Fibroblast of lung (primary cell): ENCODE results near the gene DLEU7. TPM values are rescaled to one million over a fixed set of nuclear protein-coding genes. Genes with fewer than 3 reads are reported as not detected.

Experiments
- DNase-seq, 2 donors: peaks; one replicate each; pipeline versions ENCODE4 v3.0.0 to v3.0.0-alpha.2; 2010; ENCODE audit warnings: low read depth in 2 of 2
- H2AFZ ChIP-seq: 2 replicates; pipeline ENCODE4 v1.5.1; 2012; ENCODE audit warnings: low read length, control low read depth, inconsistent platforms
- H3K27ac ChIP-seq: 2 replicates; pipeline ENCODE4 v1.5.1; 2011; ENCODE audit warnings: low read length, control low read depth; ENCODE audit not compliant: insufficient read depth
- H3K27me3 ChIP-seq: 2 replicates; pipeline ENCODE4 v1.5.1; 2011; ENCODE audit warnings: mild to moderate bottlenecking, low read length; ENCODE audit not compliant: control insufficient read depth, insufficient read depth
- H3K36me3 ChIP-seq: 2 replicates; pipeline ENCODE4 v1.5.1; 2011; ENCODE audit warnings: low read length; ENCODE audit not compliant: control insufficient read depth, insufficient read depth
- H3K4me1 ChIP-seq: 2 replicates; pipeline ENCODE4 v1.5.1; 2011; ENCODE audit warnings: low read length; ENCODE audit not compliant: control insufficient read depth, insufficient read depth; ENCODE audit errors: extremely low read depth
- H3K4me2 ChIP-seq: 2 replicates; pipeline ENCODE4 v1.5.1; 2011; ENCODE audit warnings: low read length, control low read depth; ENCODE audit not compliant: insufficient read depth; ENCODE audit errors: extremely low read depth
- H3K4me3 ChIP-seq, 4 experiments: fragments of 200-600 bp in 1 of 4; sonication (generic) in 1 of 4; replicated peaks in 1 of 4; 2 replicates each; pipeline ENCODE4 v1.5.1; 2011 to 2016; ENCODE audit warnings: low read length in 4 of 4, low read depth in 3 of 4, mild to moderate bottlenecking in 3 of 4, control low read depth in 2 of 4, inconsistent platforms in 1 of 4, mixed read lengths in 1 of 4; ENCODE audit not compliant: insufficient read depth in 1 of 4; ENCODE audit errors: control extremely low read depth in 1 of 4
- H3K79me2 ChIP-seq: 2 replicates; pipeline ENCODE4 v1.5.1; 2012; ENCODE audit warnings: mild to moderate bottlenecking, low read length, inconsistent platforms; ENCODE audit not compliant: control insufficient read depth, insufficient read depth
- H3K9ac ChIP-seq: 2 replicates; pipeline ENCODE4 v1.5.1; 2011; ENCODE audit warnings: mild to moderate bottlenecking, low read length, control low read depth; ENCODE audit not compliant: insufficient read depth
- H3K9me3 ChIP-seq: 2 replicates; pipeline ENCODE4 v1.5.1; 2012; ENCODE audit warnings: low read depth, low read length; ENCODE audit not compliant: control insufficient read depth, insufficient read depth
- H4K20me1 ChIP-seq: 2 replicates; pipeline ENCODE4 v1.5.1; 2011; ENCODE audit warnings: low read length; ENCODE audit not compliant: control insufficient read depth, insufficient read depth; ENCODE audit errors: extremely low read depth
- EZH2 ChIP-seq: IDR thresholded peaks from 2 replicates; pipeline ENCODE4 v1.5.1; 2012; ENCODE audit warnings: low read length, control low read depth, mild to moderate bottlenecking; ENCODE audit errors: missing control alignments
- polyA plus RNA-seq, 2 donors: library from polyadenylated mRNA; depleted of rRNA in 1 of 2; stranded (reverse) in 1 of 2; unstranded in 1 of 2; fragments of >200 nt; gene quantifications; 2 replicates each; pipeline ENCODE4 v1.2.1, GENCODE V29; 2011 to 2012; ENCODE audit warnings: missing spikeins in 1 of 2
- total RNA-seq: library from RNA; depleted of rRNA; stranded (reverse); fragments of >200 nt; gene quantifications from 2 replicates; pipeline ENCODE4 v1.2.1, GENCODE V29; 2014
- TF ChIP-seq, protein P1 (sequence below), 2 donors: IDR thresholded peaks in 1 of 2; conservative IDR thresholded peaks in 1 of 2; 1 replicate in 1 of 2; 2 replicates in 1 of 2; pipeline ENCODE4 v1.5.1; 2011 to 2012; ENCODE audit warnings: low read length in 2 of 2, control low read depth in 1 of 2, inconsistent platforms in 1 of 2, low read depth in 1 of 2, mild to moderate bottlenecking in 1 of 2

DLEU7 gene
- total and polyA plus RNA-seq, 2 donors (not counting 1 experiment from before 2014, with no cell fraction given): not detected

DNA sequence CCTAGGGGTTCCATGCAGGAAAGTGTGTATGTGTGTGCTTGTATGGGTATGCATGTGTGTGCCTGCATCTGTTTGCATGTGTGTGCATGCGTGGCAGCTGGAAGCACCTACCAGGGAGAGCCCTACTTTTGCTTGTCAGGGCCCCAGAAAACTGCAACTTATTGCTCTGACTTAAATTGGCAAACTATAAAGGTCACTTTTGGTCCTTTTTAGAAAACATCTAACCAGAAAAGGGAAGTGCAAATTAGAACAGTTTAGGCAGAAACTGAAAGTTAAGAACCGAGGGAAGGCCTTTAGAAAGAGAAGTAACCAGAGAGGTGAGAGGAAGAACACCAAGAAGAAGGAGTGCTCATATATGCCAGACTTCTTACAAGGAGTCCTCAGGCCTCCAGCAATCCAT, 32.5 kb downstream of the DLEU7 start:
- no peaks in the 10 kb centered on the region for H3K27me3 ChIP-seq
- no peaks in the 10 kb centered on the region for H3K79me2 ChIP-seq
- no peaks in the 10 kb centered on the region for H4K20me1 ChIP-seq
- TF ChIP-seq EZH2: no peak
- TF ChIP-seq, protein P1, sequence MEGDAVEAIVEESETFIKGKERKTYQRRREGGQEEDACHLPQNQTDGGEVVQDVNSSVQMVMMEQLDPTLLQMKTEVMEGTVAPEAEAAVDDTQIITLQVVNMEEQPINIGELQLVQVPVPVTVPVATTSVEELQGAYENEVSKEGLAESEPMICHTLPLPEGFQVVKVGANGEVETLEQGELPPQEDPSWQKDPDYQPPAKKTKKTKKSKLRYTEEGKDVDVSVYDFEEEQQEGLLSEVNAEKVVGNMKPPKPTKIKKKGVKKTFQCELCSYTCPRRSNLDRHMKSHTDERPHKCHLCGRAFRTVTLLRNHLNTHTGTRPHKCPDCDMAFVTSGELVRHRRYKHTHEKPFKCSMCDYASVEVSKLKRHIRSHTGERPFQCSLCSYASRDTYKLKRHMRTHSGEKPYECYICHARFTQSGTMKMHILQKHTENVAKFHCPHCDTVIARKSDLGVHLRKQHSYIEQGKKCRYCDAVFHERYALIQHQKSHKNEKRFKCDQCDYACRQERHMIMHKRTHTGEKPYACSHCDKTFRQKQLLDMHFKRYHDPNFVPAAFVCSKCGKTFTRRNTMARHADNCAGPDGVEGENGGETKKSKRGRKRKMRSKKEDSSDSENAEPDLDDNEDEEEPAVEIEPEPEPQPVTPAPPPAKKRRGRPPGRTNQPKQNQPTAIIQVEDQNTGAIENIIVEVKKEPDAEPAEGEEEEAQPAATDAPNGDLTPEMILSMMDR (conservative IDR thresholded peaks at IDR 0.05 in 1 of 2, IDR thresholded peaks at IDR 0.05 in 1 of 2; ENCODE audit: low read depth in 1 of 2, low read length in 2 of 2): no peak
- no peaks in the 10 kb centered on the region for H3K4me1 ChIP-seq
- H3K27ac ChIP-seq: no peak overlapping the region
- no peak overlapping the region for H3K4me3 ChIP-seq
- no peaks in the 10 kb centered on the region for H3K9me3 ChIP-seq
- H3K36me3 ChIP-seq: no peaks in the 10 kb centered on the region
- H2AFZ ChIP-seq: no peak overlapping the region
- H3K4me2 ChIP-seq: no peak overlapping the region
- H3K9ac ChIP-seq: no peak overlapping the region
- no peak for DNase-seq

DNA sequence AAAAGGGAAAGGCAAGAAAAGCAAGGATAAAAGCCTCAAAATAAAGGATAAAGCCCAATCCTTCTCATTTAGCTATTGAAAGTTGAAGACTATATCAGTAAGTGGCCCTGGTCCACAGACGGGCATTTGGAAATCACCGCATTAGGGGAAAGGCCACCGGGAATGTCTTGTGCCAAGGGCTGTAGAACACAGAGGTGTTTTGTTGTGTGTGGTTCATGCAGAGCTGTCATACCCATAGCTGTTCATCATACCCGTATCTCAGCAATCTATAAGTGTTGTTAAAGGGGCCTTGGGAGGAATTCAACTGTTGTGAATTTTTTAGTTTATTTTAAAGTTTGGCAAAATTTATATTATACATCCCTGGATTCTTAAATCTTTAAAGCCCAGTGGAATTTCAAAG, 33.0 kb downstream of the DLEU7 start:
- no peak for DNase-seq
- Histone ChIP-seq H3K79me2 (no peaks in the 10 kb centered on the region), H3K4me3 (no peak overlapping the region), H3K27ac (no peak overlapping the region), H2AFZ (no peak overlapping the region), H3K9me3 (no peaks in the 10 kb centered on the region), H3K9ac (no peak overlapping the region), H4K20me1 (no peaks in the 10 kb centered on the region), H3K27me3 (no peaks in the 10 kb centered on the region), H3K36me3 (no peaks in the 10 kb centered on the region), H3K4me1 (no peaks in the 10 kb centered on the region), H3K4me2 (no peak overlapping the region)
- TF ChIP-seq EZH2: no peak
- TF ChIP-seq, protein P1 (conservative IDR thresholded peaks at IDR 0.05 in 1 of 2, IDR thresholded peaks at IDR 0.05 in 1 of 2; ENCODE audit: low read depth in 1 of 2, low read length in 2 of 2): no peak

DNA sequence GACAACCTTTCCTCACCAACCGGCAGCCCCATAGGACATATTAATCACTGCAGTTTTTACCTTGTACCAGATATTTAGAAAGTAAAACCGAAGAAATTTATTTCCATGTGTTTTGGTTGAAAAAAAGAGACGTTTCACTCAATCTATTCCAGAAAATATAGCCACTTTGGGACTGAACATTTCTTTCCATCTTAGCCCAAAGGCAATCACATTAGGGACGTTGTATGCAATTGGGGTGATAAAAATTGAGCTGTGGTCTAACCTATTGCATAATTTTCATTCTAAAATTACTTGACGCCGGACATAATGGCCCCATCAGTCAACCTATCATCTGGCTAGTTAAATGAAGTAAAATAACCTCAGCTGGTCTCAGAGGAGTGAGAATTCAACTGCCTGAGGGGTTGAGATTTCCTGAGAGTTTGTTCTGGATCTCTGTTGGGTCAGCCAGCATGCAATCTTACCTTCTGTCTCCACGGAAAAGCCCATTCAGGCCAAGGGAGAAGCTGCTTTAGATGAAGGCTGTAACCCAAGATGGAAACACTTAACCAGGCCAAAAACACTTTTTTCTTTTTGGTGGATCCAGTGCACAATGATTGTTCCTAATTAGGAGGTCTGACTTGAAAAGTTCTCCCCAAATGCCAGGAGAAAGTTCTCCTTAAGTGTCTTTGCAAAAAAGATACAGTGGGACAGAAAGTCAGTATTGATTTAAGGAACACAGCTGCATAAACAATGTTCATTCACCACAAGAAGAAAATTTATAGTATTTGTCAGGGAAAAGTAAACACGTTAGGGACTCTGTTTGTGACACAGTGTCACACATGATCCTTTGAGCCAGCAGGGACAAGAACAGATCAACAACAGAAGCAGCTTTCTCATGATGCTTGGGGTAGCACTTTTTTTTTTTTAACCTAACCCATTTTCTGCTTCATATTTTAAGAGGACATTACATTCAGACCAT, 34.1 kb downstream of the DLEU7 start:
- Histone ChIP-seq H3K27me3 (no peaks in the 10 kb centered on the region), H3K36me3 (no peaks in the 10 kb centered on the region), H4K20me1 (no peaks in the 10 kb centered on the region), H3K9ac (no peak overlapping the region), H3K4me1 (no peaks in the 10 kb centered on the region), H3K79me2 (no peaks in the 10 kb centered on the region), H3K4me2 (no peak overlapping the region), H3K9me3 (no peaks in the 10 kb centered on the region), H2AFZ (no peak overlapping the region), H3K4me3 (no peak overlapping the region), H3K27ac (no peak overlapping the region)
- no peak for DNase-seq
- TF ChIP-seq, protein P1 (conservative IDR thresholded peaks at IDR 0.05 in 1 of 2, IDR thresholded peaks at IDR 0.05 in 1 of 2; ENCODE audit: low read depth in 1 of 2, low read length in 2 of 2): no peak
- no peak for TF ChIP-seq EZH2
